Stimulated activated CD4-positive, alpha-beta T cell treated with anti-CD3 and anti-CD28 coated beads, TNF-alpha, amount 100 ng/mL, for 48 hours (primary cell): ENCODE measurements around the gene PRSS1.
"Not testable (repeated sequence)": the region's sequence is repeated elsewhere in the genome, so short reads cannot be mapped to it uniquely, and the experiment has no call there.

Experiments used
- DNase-seq, 3 donors: peaks; one replicate each; pipeline ENCODE4 v3.0.0-alpha.2; 2020; ENCODE audit warnings: low read depth in 3 of 3

Gene PRSS1

GRCh38 chr7:142746264-142746663 lies 3.0 kb upstream of the PRSS1 start:
- no peak for DNase-seq

- not testable (repeated sequence) for DNase-seq
Measured at GRCh38 chr7:142748410-142748809, 862 bp upstream of the PRSS1 start.

GRCh38 chr7:142750321-142750938 lies 1.2 kb downstream of the PRSS1 start:
- no peak for DNase-seq

GRCh38 chr7:142751526-142752175 lies 2.4 kb downstream of the PRSS1 start:
- DNase-seq: not testable (repeated sequence)

- no peak for DNase-seq
Measured at GRCh38 chr7:142752376-142753225, 3.3 kb downstream of the PRSS1 start.

- no peak for DNase-seq
Measured at GRCh38 chr7:142753366-142753765, 4.1 kb downstream of the PRSS1 start.

- DNase-seq: not testable (repeated sequence)
Measured at GRCh38 chr7:142753925-142754491, 4.7 kb downstream of the PRSS1 start.

- DNase-seq: no peak
Measured at GRCh38 chr7:142754681-142755575, 5.7 kb downstream of the PRSS1 start.

- DNase-seq: not testable (repeated sequence)
Measured at GRCh38 chr7:142758312-142758711, 9.0 kb downstream of the PRSS1 start.

- DNase-seq: no peak
Measured at GRCh38 chr7:142759433-142759832, 10.2 kb downstream of the PRSS1 start.

- no peak for DNase-seq
Measured at GRCh38 chr7:142760071-142760642, 10.9 kb downstream of the PRSS1 start.

GRCh38 chr7:142761606-142762005 lies 12.3 kb downstream of the PRSS1 start:
- not testable (repeated sequence) for DNase-seq

GRCh38 chr7:142762104-142762503 lies 12.8 kb downstream of the PRSS1 start:
- no peak for DNase-seq

- no peak for DNase-seq
Measured at GRCh38 chr7:142767451-142767850, 18.2 kb downstream of the PRSS1 start.

- DNase-seq: no peak
Measured at GRCh38 chr7:142767861-142768260, 18.6 kb downstream of the PRSS1 start.

GRCh38 chr7:142768885-142769284 lies 19.6 kb downstream of the PRSS1 start:
- DNase-seq: not testable (repeated sequence)

- no peak for DNase-seq
Measured at GRCh38 chr7:142770661-142771352, 21.5 kb downstream of the PRSS1 start, which contains the start of gene PRSS2. Gene PRSS2 (plus strand): TSS chr7:142770970. CDS start chr7:142770983, 13 bp downstream.

GRCh38 chr7:142771353-142771723 lies 22.1 kb downstream of the PRSS1 start:
- DNase-seq: no peak

- DNase-seq: no peak
Measured at GRCh38 chr7:142772051-142772450, 22.8 kb downstream of the PRSS1 start.

- no peak for DNase-seq
Measured at GRCh38 chr7:142772673-142773072, 23.4 kb downstream of the PRSS1 start.
